H1 (cell line): ENCODE measurements around the gene ZC3H8. TPM values are rescaled to one million over a fixed set of nuclear protein-coding genes. Genes with fewer than 3 reads are reported as not detected.

ENCODE experiments used
- CTCF ChIA-PET: fragments of 300-600 bp; sonication (Branson Sonifier 250); formaldehyde crosslinking; loops from one replicate; lab custom pipeline; 2021; ENCODE audit not compliant: partially characterized antibody; lab: Charles Lee
- POLR2A ChIA-PET: fragments of 300-600 bp; sonication (Branson Sonifier 250); formaldehyde crosslinking; loops from one replicate; lab custom pipeline; 2021; ENCODE audit warnings: inconsistent platforms; ENCODE audit not compliant: partially characterized antibody; lab: Charles Lee
- DNase-seq, 2 experiments: peaks; one replicate each; pipeline versions ENCODE4 v3.0.0 to v3.0.0-alpha.2; 2010 to 2022; ENCODE audit warnings: low spot score in 2 of 2, low read depth in 1 of 2, mixed read lengths in 1 of 2
- FAIRE-seq: peaks from 2 replicates; lab custom pipeline; 2011; peaks lifted over from hg19 to GRCh38; lab: Jason Lieb, UNC
- H2AFZ ChIP-seq: 2 replicates; pipeline ENCODE4 v1.8.1; 2012; ENCODE audit warnings: low read length, inconsistent platforms
- H2AK5ac ChIP-seq: 2 replicates; pipeline ENCODE4 v1.6.1; 2013; ENCODE audit warnings: low read depth, low read length
- H2BK120ac ChIP-seq: replicated peaks from 2 replicates; pipeline ENCODE3; 2013; ENCODE audit warnings: low read depth, low read length, inconsistent platforms
- H2BK12ac ChIP-seq: 2 replicates; pipeline ENCODE4 v1.6.1; 2013; ENCODE audit warnings: low read depth, low read length
- H2BK15ac ChIP-seq: 2 replicates; pipeline ENCODE4 v1.6.1; 2013; ENCODE audit warnings: low read length
- H2BK20ac ChIP-seq: 2 replicates; pipeline ENCODE4 v1.6.1; 2013; ENCODE audit warnings: low read length
- H2BK5ac ChIP-seq: 2 replicates; pipeline ENCODE4 v1.6.1; 2013; ENCODE audit warnings: low read depth, low read length
- H3K14ac ChIP-seq: 2 replicates; pipeline ENCODE4 v1.6.1; 2013; ENCODE audit warnings: inconsistent platforms; ENCODE audit not compliant: insufficient read length
- H3K18ac ChIP-seq: 2 replicates; pipeline ENCODE4 v1.6.1; 2013; ENCODE audit warnings: low read length; ENCODE audit errors: extremely low read depth
- H3K23ac ChIP-seq: 2 replicates; pipeline ENCODE4 v1.6.1; 2013; ENCODE audit warnings: inconsistent platforms; ENCODE audit not compliant: insufficient read length
- H3K23me2 ChIP-seq: 2 replicates; pipeline ENCODE4 v1.6.1; 2013; ENCODE audit warnings: low read depth, low read length
- H3K27ac ChIP-seq: 2 replicates; pipeline ENCODE4 v1.6.1; 2011; ENCODE audit warnings: low read depth, low read length, inconsistent platforms
- H3K27me3 ChIP-seq, 4 experiments: replicated peaks in 1 of 4; 1 replicate in 1 of 4; 2 replicates in 3 of 4; pipeline versions ENCODE4 v1.6.1 to v1.8.1; 2011 to 2013; ENCODE audit warnings: low read length in 3 of 4, mild to moderate bottlenecking in 3 of 4, inconsistent platforms in 2 of 4, mixed read lengths in 2 of 4, moderate library complexity in 1 of 4; ENCODE audit not compliant: control insufficient read depth in 3 of 4, insufficient read depth in 3 of 4; ENCODE audit errors: extremely low read depth in 1 of 4
- H3K36me3 ChIP-seq, 4 experiments: 2 replicates each; pipeline versions ENCODE4 v1.6.1 to v1.8.1; 2011 to 2013; ENCODE audit warnings: mild to moderate bottlenecking in 4 of 4, low read length in 3 of 4, moderate library complexity in 2 of 4, control low read depth in 1 of 4, inconsistent platforms in 1 of 4; ENCODE audit not compliant: insufficient read depth in 4 of 4, control insufficient read depth in 2 of 4
- H3K4ac ChIP-seq: replicated peaks from 2 replicates; pipeline ENCODE3; 2013; ENCODE audit warnings: low read length, low read depth, mixed read lengths, inconsistent platforms; ENCODE audit not compliant: insufficient read length
- H3K4me1 ChIP-seq, 4 experiments: replicated peaks in 1 of 4; 1 replicate in 1 of 4; 2 replicates in 3 of 4; pipeline versions ENCODE4 v1.6.1 to v1.8.1; 2011 to 2013; ENCODE audit warnings: low read length in 3 of 4, inconsistent platforms in 2 of 4, mixed read lengths in 1 of 4; ENCODE audit not compliant: insufficient read depth in 4 of 4, control insufficient read depth in 3 of 4
- H3K4me2 ChIP-seq, 2 experiments: 2 replicates each; pipeline versions ENCODE4 v1.6.1 to v1.8.1; 2011 to 2013; ENCODE audit warnings: low read depth in 2 of 2, low read length in 2 of 2, control low read depth in 1 of 2, inconsistent platforms in 1 of 2, mild to moderate bottlenecking in 1 of 2; ENCODE audit not compliant: insufficient read depth in 1 of 2
- H3K4me3 ChIP-seq, 4 experiments: fragments of 200-600, 300-600 bp in 1 of 4; sonication (generic), shearing (Covaris generic), sonication (Bioruptor Twin) in 1 of 4; 2 replicates each; pipeline versions ENCODE4 v1.5.1 to v1.8.1; 2011 to 2016; ENCODE audit warnings: low read length in 4 of 4, low read depth in 3 of 4, control low read depth in 2 of 4, inconsistent platforms in 2 of 4, mild to moderate bottlenecking in 2 of 4, mixed read lengths in 1 of 4, moderate library complexity in 1 of 4; ENCODE audit not compliant: insufficient read depth in 2 of 4; ENCODE audit errors: extremely low read depth in 1 of 4
- H3K56ac ChIP-seq: replicated peaks from 2 replicates; pipeline ENCODE3; 2013; ENCODE audit warnings: low read depth, mild to moderate bottlenecking, mixed read lengths, low read length, inconsistent platforms; ENCODE audit not compliant: insufficient read length
- H3K79me1 ChIP-seq: 2 replicates; pipeline ENCODE4 v1.6.1; 2013; ENCODE audit warnings: low read depth, low read length, control low read depth
- H3K79me2 ChIP-seq, 2 experiments: 2 replicates each; pipeline versions ENCODE4 v1.6.1 to v1.8.1; 2012 to 2013; ENCODE audit warnings: low read length in 2 of 2, mild to moderate bottlenecking in 2 of 2, inconsistent platforms in 1 of 2; ENCODE audit not compliant: insufficient read depth in 2 of 2, control insufficient read depth in 1 of 2
- H3K9ac ChIP-seq, 4 experiments: replicated peaks in 1 of 4; 1 replicate in 1 of 4; 2 replicates in 3 of 4; pipeline versions ENCODE4 v1.6.1 to v1.8.1; 2011 to 2013; ENCODE audit warnings: low read depth in 3 of 4, low read length in 3 of 4, control low read depth in 2 of 4, mild to moderate bottlenecking in 2 of 4, moderate library complexity in 2 of 4, inconsistent platforms in 1 of 4; ENCODE audit errors: extremely low read depth in 1 of 4
- H3K9me3 ChIP-seq, 2 experiments: 2 replicates each; pipeline versions ENCODE4 v1.6.1 to v1.8.1; 2012 to 2013; ENCODE audit warnings: mild to moderate bottlenecking in 2 of 2, moderate library complexity in 2 of 2, control low read depth in 1 of 2, inconsistent platforms in 1 of 2, low read depth in 1 of 2, low read length in 1 of 2, mixed read lengths in 1 of 2; ENCODE audit not compliant: insufficient read depth in 2 of 2
- H4K20me1 ChIP-seq, 2 experiments: replicated peaks in 1 of 2; 2 replicates each; pipeline versions ENCODE3 to v1.8.1; 2011 to 2013; ENCODE audit warnings: inconsistent platforms in 2 of 2, low read length in 2 of 2, mild to moderate bottlenecking in 1 of 2; ENCODE audit not compliant: insufficient read depth in 2 of 2, control insufficient read depth in 1 of 2
- H4K5ac ChIP-seq: 2 replicates; pipeline ENCODE4 v1.6.1; 2013; ENCODE audit warnings: low read length, low read depth, mixed read lengths, inconsistent platforms; ENCODE audit not compliant: insufficient read length
- H4K8ac ChIP-seq: 2 replicates; pipeline ENCODE4 v1.8.0; 2013; ENCODE audit warnings: mild to moderate bottlenecking, moderate library complexity, low read length, inconsistent platforms; ENCODE audit not compliant: insufficient read depth; ENCODE audit errors: extremely low read depth
- H4K91ac ChIP-seq: replicated peaks from 2 replicates; pipeline ENCODE3; 2013; ENCODE audit warnings: low read length, mixed read lengths, inconsistent platforms; ENCODE audit not compliant: insufficient read length
- CHD1 ChIP-seq: IDR thresholded peaks from 2 replicates; pipeline ENCODE4 v1.6.1; 2012; ENCODE audit warnings: low read depth, low read length, improper control_type of control experiment
- CREB1 ChIP-seq: IDR thresholded peaks from 2 replicates; pipeline ENCODE4 v1.6.1; 2012; ENCODE audit warnings: inconsistent platforms
- GTF2F1 ChIP-seq: IDR thresholded peaks from 2 replicates; pipeline ENCODE4 v1.6.1; 2012; ENCODE audit warnings: low read depth, low read length, improper control_type of control experiment, borderline replicate concordance
- KDM4A ChIP-seq: IDR thresholded peaks from one replicate; pipeline ENCODE4 v1.7.1; 2012; ENCODE audit warnings: low read depth, mild to moderate bottlenecking, moderate library complexity, low read length, inconsistent platforms; ENCODE audit not compliant: severe bottlenecking
- POLR2AphosphoS5 ChIP-seq: IDR thresholded peaks from 2 replicates; pipeline ENCODE4 v1.6.1; 2011; ENCODE audit warnings: low read depth, low read length
- RBBP5 ChIP-seq: IDR thresholded peaks from 2 replicates; pipeline ENCODE4 v1.7.1; 2012; ENCODE audit warnings: low read depth, mild to moderate bottlenecking, inconsistent platforms, low read length, moderate library complexity, borderline replicate concordance
- SIN3A ChIP-seq, 2 experiments: IDR thresholded peaks in 1 of 2; conservative IDR thresholded peaks in 1 of 2; 2 replicates each; pipeline ENCODE4 v1.6.1; 2011 to 2012; ENCODE audit warnings: low read length in 2 of 2, improper control_type of control experiment in 1 of 2, low read depth in 1 of 2, mild to moderate bottlenecking in 1 of 2
- TAF7 ChIP-seq: optimal IDR thresholded peaks from 2 replicates; pipeline ENCODE3; 2011; ENCODE audit warnings: low read depth, mild to moderate bottlenecking, inconsistent platforms, low read length, moderate library complexity, borderline replicate concordance
- WGBS, 2 experiments: shearing (Covaris generic) in 1 of 2; methylation state at CpG; one replicate each; pipeline versions ENCODE4 v1.1.6 to v1.1.7; 2013 to 2015; ENCODE audit warnings: low lambda C conversion rate in 2 of 2, mixed read lengths in 2 of 2, inconsistent platforms in 1 of 2, low coverage in 1 of 2, missing lambda C conversion rate in 1 of 2; ENCODE audit not compliant: insufficient replicate concordance in 2 of 2, insufficient coverage in 1 of 2, insufficient read length in 1 of 2; ENCODE audit errors: extremely low coverage in 1 of 2, missing lambda C conversion rate in 1 of 2; 5-methylcytosine and 5-hydroxymethylcytosine counted together
- polyA plus RNA-seq, 7 experiments: library from polyadenylated mRNA; depleted of rRNA in 3 of 7; stranded (reverse) in 5 of 7; unstranded in 2 of 7; fragments of >200 nt in 5 of 7; fragments of 200-250 nt in 2 of 7; gene quantifications; 1 replicate in 5 of 7; 2 replicates in 1 of 7; 4 replicates in 1 of 7; pipeline versions ENCODE4 v1.2.1 to v1.2.3, GENCODE V29; 2011 to 2013; ENCODE audit warnings: missing spikeins in 2 of 7, mixed read lengths in 2 of 7
- total RNA-seq: library from RNA; stranded (reverse); fragmentation: NEBNext Ultra II Directional; extraction: Animal tissue kit (Norgen Biotek cat#: 25700); gene quantifications from 2 replicates; pipeline ENCODE4 v1.2.1, GENCODE V29; 2021

Gene ZC3H8
- total and polyA plus RNA-seq, 2 of the 8 experiments (the other 6 are each of a cell fraction or from before 2014, with no cell fraction given) = 1.9 to 7.1 TPM

DNA sequence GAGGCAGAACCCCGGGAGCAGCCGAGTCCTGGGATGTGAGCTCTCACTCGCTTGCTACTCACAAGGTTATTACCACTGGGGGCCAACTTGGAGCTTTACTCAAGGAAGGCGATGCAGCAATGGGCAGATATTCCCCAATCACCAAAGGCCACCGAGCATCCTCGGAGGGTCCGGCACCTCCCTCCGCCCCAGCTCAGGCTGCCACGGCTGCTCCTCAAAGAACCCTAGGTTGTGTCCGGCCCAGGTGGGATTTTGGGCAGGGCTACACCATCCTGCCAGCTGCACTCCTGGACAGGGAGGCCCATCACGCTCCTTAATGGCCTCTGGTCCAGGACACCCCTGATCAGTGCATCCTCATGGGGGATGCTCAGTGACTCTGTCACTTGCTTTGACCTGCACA lies 91.9 kb downstream of the ZC3H8 start:
- DNase-seq = no peak
- H3K9ac ChIP-seq = no peak overlapping the region
- no peak overlapping the region for H2AFZ ChIP-seq
- no peak overlapping the region for H3K56ac ChIP-seq
- H3K23me2 ChIP-seq = no peaks in the 10 kb centered on the region
- no peak overlapping the region for H3K18ac ChIP-seq
- H2BK20ac ChIP-seq = no peak overlapping the region
- H4K91ac ChIP-seq = no peak overlapping the region
- H3K79me2 ChIP-seq = no peaks in the 10 kb centered on the region
- CTCF ChIA-PET = interaction anchor here (1.3 kb wide), 1 partner anchor 13 kb away, joined by 4 read pairs; no protein-coding TSS in a partner anchor
- no peak for FAIRE-seq
- no peaks in the 10 kb centered on the region for H3K36me3 ChIP-seq
- H2BK12ac ChIP-seq = no peak overlapping the region
- H3K27ac ChIP-seq = no peak overlapping the region
- WGBS, 2 experiments = 87% methylated on average over 11 of the region's 11 CpGs; no CpG with 5 or more reads in 1 of the 2 experiments
- H3K79me1 ChIP-seq = no peaks in the 10 kb centered on the region
- H2AK5ac ChIP-seq = no peak overlapping the region
- TF ChIP-seq SIN3A (conservative IDR thresholded peaks at IDR 0.05 in 1 of 2, IDR thresholded peaks at IDR 0.05 in 1 of 2; ENCODE audit: low read depth in 1 of 2, low read length in 2 of 2) = no peak
- no peak for TF ChIP-seq CREB1
- TF ChIP-seq GTF2F1 = no peak
- no peak for TF ChIP-seq CHD1
- no peak for TF ChIP-seq TAF7
- no peak for TF ChIP-seq POLR2AphosphoS5
- no peak for TF ChIP-seq RBBP5
- no peak for TF ChIP-seq KDM4A
- TF ChIP-seq, all 59 proteins: peak for 0
- Histone ChIP-seq H2BK15ac (no peak overlapping the region), H4K5ac (no peak overlapping the region), H3K4me2 (no peak overlapping the region), H3K9me3 (no peaks in the 10 kb centered on the region), H2BK5ac (no peak overlapping the region), H3K4me1 (no peaks in the 10 kb centered on the region), H3K4ac (no peak overlapping the region), H3K27me3 (no peaks in the 10 kb centered on the region), H2BK120ac (no peak overlapping the region), H3K4me3 (no peak overlapping the region), H3K23ac (no peak overlapping the region), H3K14ac (no peak overlapping the region), H4K8ac (no peak overlapping the region), H4K20me1 (no peaks in the 10 kb centered on the region)
- POLR2A ChIA-PET = interaction anchor here (0.9 kb wide), 1 partner anchor 47 kb away, joined by 4 read pairs; no protein-coding TSS in a partner anchor
